ENCODE measurements around the gene NFIX. TPM values are rescaled to one million over a fixed set of nuclear protein-coding genes. Genes with fewer than 3 reads are reported as not detected.
"Not testable (repeated sequence)": the region's sequence is repeated elsewhere in the genome, so short reads cannot be mapped to it uniquely, and the experiment has no call there.

Gene NFIX
- total RNA-seq, result 4.9 and 5.0 TPM in 2 replicates

- no peak for DNase-seq (ENCODE audit: extremely low read depth, low read depth, low spot score)
These were observed at the start of gene NFIX for GRCh38 chr19:12994701-12995595. Gene NFIX, plus strand, starts transcription at chr19:12995475. Its CDS starts 363 bp downstream, at chr19:12995838.

DNA sequence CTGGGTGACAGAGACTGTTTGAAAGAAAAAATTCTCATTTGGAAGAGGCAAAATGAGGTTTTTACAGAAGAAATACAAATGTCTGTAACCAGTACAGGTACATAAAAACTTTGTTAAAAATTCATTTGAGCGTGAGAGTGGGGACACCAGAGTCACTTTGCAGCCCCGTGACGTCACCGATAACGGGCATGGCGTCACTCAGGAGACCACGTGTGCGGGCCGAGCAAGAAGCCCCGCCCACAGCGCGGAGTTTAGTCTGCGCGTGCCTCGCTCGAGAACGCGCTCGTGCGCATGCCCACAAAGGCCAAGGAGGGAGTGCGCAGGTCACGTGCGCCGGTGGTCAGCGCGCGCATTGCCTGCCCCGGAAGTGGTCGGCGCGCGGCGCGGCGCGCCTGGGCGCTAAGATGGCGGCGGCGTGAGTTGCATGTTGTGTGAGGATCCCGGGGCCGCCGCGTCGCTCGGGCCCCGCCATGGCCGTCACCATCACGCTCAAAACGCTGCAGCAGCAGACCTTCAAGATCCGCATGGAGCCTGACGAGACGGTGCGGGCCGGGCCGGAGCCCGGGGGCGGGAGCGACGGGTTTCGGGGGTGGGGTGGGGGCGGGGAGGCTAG lies 49.7 kb upstream of the NFIX start, which contains the start of gene RAD23A:
Gene RAD23A, plus strand, starts transcription at position 384 of the 613 bp plus-strand sequence. Its CDS starts 87 bp downstream, at position 471.
- DNase-seq (ENCODE audit: extremely low read depth, low read depth, low spot score), result peak; percentile 78

- no peak for DNase-seq (ENCODE audit: extremely low read depth, low read depth, low spot score)
These were observed 49.1 kb upstream of the NFIX start for GRCh38 chr19:12946092-12946721.

DNA sequence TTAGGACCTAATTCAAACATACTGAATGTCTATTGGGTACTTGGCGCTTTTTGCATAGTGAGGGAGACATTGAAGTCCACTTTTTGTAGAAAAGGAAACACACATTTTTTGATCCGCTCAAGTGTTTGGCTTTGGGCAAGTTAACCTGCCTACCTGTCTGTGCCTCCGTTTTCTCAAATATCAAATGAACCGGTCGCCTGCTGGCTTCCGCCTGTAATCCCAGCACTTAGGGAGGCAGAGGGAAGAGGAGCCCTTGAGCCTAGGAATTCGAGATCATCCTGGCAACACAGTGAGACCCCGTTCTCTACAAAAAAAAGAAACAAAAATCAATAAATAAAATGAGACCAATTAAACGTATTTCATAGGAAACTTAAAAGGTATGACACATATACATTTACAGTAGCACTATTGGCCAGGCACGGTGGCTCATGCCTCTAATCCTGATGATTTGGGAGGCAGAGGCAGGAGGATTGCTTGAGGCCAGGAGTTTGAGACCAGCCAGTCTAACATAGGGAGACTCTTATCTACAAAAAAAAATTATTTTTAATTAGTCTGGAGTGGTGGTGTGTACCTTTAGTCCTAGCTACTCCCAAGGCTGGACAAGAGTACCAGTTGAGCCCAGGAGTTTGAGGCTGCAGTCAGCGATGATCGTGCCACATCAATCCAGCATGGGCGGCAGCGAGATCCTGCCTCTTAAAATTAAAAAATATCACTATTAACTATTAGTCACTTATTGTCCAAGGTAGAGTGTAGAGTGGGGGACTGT lies 48.4 kb upstream of the NFIX start:
- no peak for DNase-seq (ENCODE audit: extremely low read depth, low read depth, low spot score)

DNA sequence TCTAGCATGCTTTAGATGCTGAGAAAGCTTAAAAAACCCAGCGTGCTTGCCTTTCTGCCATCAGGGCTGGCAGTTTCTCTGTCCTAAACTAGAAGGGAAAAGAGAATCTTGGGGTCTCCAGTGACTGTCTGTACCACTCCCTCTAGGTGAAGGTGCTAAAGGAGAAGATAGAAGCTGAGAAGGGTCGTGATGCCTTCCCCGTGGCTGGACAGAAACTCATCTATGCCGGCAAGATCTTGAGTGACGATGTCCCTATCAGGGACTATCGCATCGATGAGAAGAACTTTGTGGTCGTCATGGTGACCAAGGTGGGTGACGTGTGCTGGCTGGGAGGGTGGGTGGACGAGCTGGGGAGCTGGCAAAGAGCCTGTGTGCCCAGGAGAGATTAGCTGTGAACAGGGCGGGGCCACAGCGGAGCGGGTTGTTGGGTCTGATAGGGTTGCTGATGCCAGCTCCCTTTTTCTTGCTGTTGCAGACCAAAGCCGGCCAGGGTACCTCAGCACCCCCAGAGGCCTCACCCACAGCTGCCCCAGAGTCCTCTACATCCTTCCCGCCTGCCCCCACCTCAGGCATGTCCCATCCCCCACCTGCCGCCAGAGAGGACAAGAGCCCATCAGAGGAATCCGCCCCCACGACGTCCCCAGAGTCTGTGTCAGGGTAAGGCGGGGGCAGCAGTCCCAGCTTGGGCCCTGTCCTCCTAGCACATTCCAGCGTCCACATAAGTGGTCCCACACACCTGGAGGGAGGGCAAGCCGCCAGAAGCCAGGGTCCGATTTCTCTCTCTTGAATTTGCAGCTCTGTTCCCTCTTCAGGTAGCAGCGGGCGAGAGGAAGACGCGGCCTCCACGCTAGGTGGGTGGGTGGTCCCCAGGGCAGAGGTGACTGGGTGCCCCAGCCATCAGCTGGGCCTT lies 47.3 kb upstream of the NFIX start:
- DNase-seq (ENCODE audit: extremely low read depth, low read depth, low spot score), result no peak

- DNase-seq (ENCODE audit: extremely low read depth, low read depth, low spot score), result no peak
These were observed 46.5 kb upstream of the NFIX start for GRCh38 chr19:12948612-12949362.

DNA sequence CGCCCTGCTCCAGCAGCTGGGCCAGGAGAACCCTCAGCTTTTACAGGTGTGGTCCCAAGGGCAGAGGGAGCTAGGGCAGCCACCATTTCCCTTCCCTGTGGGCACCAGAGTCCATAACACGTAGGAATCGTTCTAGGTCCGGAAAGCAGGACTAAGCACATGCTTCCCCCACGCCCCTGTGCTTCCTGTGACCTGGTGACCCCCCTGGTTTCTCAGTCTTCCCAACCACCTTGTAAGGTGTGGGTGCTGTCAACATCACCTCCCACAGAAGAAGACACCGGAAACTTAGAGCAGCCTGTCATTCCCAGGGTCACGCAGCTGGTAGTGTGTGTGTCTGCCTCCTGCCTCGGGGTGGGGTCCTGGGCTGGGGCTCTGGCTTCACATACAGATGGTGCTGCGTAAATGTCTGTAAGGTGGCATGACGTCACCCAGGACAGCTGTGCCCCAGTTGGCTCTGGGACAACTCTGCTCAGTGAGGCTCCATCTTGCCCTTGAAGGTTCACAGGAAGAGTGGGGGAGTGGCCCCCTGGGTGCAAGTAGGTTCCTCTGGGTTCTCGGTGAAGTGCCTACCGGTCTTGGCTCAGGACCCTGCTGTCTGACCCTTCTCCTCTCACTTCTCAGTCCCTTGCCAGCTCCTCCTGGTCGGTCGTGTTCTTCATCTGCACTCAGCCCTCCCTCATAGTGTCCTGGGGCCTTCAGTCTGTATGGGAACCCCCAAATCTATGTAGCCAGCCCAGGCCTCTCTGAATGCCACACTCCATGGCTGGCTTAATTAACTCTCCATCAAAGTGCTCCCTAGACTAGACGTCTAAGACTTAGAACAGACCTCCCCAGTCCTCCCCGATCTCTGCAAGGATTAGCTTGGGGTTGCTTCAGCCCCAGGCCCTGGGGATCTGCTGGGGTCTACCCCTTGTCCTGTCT lies 45.7 kb upstream of the NFIX start:
- DNase-seq (ENCODE audit: extremely low read depth, low read depth, low spot score), result no peak

DNA sequence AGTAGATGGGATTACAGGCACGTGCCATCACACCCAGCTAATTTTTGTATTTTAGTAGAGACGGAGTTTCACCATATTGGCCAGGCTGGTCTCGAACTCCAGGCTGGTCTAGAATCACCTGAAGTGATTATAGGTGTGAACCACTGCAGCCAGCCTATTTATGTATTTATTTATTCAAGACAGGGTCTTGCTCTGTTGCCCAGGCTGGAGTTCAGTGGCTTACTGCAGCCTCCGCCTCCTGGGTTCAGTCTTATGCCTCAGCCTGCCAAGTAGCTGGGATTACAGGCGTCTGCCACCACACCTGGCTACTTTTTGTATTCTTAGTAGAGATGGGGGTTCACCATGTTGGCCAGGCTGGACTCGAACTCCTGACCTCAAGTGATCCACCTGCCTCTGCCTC lies 43.2 kb upstream of the NFIX start:
- DNase-seq (ENCODE audit: extremely low read depth, low read depth, low spot score), result not testable (repeated sequence)

- peak; percentile 66 for DNase-seq (ENCODE audit: extremely low read depth, low read depth, low spot score)
These were observed 42.7 kb upstream of the NFIX start for GRCh38 chr19:12952488-12953137.

DNA sequence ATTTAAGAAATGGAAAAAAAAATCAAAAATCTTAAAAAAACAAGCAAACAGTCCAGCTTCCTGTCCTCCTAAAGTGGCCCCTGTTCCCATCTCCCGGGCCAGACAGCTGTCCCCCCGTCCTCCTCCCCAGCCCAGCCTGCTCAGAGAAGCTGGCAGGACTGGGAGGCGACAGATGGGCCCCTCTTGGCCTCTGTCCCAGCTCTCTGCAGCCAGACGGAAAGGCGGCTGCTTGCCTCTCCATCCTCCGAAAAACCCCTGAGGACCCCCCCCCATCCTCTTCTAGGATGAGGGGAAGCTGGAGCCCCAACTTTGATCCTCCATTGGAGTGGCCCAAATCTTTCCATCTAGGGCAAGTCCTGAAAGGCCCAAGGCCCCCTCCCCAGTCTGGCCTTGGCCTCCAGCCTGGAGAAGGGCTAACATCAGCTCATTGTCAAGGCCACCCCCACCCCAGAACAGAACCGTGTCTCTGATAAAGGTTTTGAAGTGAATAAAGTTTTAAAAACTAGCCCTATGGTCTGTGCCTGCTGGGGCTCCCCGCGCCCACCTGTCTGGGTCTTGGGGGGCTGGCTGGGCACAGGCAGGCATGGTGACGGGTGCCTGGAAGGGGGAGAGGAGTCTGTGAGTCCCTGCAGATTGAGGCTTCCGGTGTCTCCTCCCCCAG lies 42.0 kb upstream of the NFIX start:
- no peak for DNase-seq (ENCODE audit: extremely low read depth, low read depth, low spot score)

DNA sequence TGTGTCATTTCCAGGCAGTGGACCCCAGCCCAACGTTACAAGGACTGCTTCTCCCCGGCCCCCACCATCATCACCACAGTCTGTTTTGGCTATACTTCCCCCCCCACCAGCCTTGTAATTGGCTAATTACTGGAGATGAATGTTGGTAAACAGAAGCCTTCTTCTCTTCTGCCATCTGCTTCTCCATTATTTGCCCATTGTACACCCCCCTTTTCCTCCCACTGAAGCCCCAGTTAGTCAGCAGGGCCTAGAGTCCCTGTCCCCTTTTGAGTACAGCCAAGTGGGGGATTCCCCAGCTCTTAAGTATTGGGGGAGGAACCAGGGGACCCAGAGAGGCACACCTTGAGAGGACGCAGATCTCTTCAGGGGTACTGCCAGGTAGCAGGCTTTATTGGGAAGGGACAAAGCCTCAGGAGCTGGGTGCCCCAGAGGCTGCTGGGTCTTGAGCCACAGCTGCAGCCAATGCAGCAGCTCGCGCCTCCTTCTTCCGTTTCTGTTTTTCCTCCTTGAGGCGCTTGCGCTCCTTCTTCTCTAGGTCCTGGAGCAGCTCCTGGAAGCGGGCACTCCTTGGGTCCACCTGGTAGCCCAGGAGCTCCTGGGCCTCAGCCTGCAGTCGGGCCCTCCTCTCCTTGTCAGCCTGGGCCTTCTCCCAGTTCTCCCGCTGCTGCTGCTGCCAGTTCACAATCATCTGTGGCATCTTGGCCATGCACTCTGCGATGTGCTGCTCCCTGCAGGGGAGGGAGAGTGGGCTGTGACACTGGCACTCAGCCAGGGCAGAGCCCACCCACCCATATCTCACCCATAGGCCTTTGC lies 41.3 kb upstream of the NFIX start:
- no peak for DNase-seq (ENCODE audit: extremely low read depth, low read depth, low spot score)

DNA sequence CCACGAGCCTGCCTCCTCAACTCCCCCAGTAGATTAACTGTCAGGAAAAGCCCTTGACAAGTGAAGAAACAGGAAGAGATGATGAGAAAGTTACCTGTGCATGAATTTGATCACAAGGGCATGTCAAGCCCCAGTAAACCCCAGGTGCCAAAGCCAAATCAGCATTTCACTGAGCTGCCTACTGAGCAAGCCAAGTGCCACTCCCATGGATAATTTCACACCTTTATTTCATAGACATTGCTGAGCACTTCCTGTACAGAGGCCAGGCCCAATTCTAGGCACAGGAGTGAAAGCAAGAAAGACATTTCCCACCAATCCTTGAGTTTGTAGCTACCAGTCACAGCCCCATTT lies 40.7 kb upstream of the NFIX start:
- DNase-seq (ENCODE audit: extremely low read depth, low read depth, low spot score), result no peak

- not testable (repeated sequence) for DNase-seq (ENCODE audit: extremely low read depth, low read depth, low spot score)
These were observed 39.7 kb upstream of the NFIX start for GRCh38 chr19:12955575-12955974.

GRCh38 chr19:12955996-12956395 lies 39.3 kb upstream of the NFIX start:
- no peak for DNase-seq (ENCODE audit: extremely low read depth, low read depth, low spot score)

DNA sequence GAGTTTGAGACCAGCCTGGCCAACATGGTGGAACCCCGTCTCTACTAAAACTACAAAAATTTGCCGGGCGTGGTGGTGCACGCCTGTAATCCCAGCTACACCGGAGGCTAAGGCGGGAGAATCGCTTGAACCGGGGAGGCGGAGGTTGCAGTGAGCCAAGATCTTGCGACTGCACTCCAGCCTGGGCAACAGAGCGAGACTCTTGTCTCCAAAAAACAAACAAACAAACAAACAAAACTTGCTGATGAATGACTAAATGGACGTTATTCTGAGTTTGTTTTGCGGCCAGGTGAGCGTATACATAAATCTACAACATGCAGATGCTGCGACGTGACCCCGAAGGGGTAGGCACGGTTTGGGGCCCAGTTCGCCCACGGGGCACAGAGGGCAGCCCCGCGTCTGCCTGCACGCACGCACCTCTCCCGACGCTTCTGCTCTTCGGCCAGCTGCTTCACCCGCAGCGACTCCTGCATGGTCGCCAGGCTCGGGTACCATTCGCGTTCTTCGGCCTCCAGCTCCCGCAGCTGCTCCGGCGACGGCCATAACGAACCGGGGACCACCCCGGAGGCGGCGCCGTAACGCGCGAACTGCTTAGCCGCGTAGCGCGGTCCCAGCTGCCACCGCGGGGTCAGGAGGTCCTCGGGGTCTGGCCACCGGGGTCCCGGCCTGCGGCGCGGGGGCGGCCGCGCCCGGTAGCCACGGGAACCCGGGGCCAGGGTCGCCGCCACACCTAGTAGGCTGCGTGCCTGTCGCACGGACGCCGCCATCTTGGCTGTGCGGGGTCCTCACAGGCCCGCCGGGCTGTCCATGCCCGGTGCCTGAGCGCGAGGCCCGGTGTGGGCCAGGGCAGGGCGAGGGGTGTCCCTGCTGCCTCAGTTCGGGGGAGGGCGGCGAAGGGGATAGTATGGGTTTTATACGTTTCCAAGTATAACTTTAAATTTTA lies 38.6 kb upstream of the NFIX start, which contains the start of gene GADD45GIP1:
Gene GADD45GIP1, minus strand, starts transcription at position 778 of the 943 bp plus-strand sequence. Its CDS starts 11 bp downstream, at position 767.
- no peak for DNase-seq (ENCODE audit: extremely low read depth, low read depth, low spot score)

All from glomerular endothelial cell (primary cell).